RWPE2 (cell line): ENCODE measurements around the gene GRK6.

Experiments used
- ATAC-seq: fragments of 200-7000 bp; cut with Tn5 transposase; 3 replicates; pipeline ENCODE4 v1.9.1; 2021; ENCODE audit warnings: low read depth
- DNase-seq: peaks from one replicate; pipeline ENCODE4 v3.0.0-alpha.2; 2020; ENCODE audit warnings: low spot score
- H3K27ac ChIP-seq: fragments of 450-650 bp; 2 replicates; pipeline ENCODE4 v1.5.1; 2017; ENCODE audit warnings: mild to moderate bottlenecking; ENCODE audit not compliant: poor library complexity, severe bottlenecking
- H3K27me3 ChIP-seq: fragments of 250-450 bp; sonication (Bioruptor Pico); 2 replicates; pipeline ENCODE4 v1.5.1; 2021; ENCODE audit warnings: mild to moderate bottlenecking, moderate library complexity; ENCODE audit not compliant: insufficient read depth, poor library complexity, severe bottlenecking
- H3K36me3 ChIP-seq: fragments of 250-450 bp; sonication (Bioruptor Pico); 2 replicates; pipeline ENCODE4 v1.5.1; 2020; ENCODE audit warnings: low read depth, mild to moderate bottlenecking, moderate library complexity
- H3K4me1 ChIP-seq: fragments of 250-450 bp; sonication (Bioruptor Pico); 2 replicates; pipeline ENCODE4 v1.5.1; 2021; ENCODE audit warnings: mild to moderate bottlenecking, moderate library complexity; ENCODE audit not compliant: insufficient read depth, poor library complexity, severe bottlenecking
- H3K4me3 ChIP-seq: fragments of 250-450 bp; sonication (Bioruptor Pico); 2 replicates; pipeline ENCODE4 v1.5.1; 2021; ENCODE audit warnings: mild to moderate bottlenecking, moderate library complexity; ENCODE audit not compliant: severe bottlenecking
- H3K9me3 ChIP-seq: fragments of 250-450 bp; sonication (Bioruptor Pico); 2 replicates; pipeline ENCODE4 v1.5.1; 2021; ENCODE audit warnings: mild to moderate bottlenecking, moderate library complexity; ENCODE audit not compliant: severe bottlenecking
- CTCF ChIP-seq: fragments of 450-650 bp; IDR thresholded peaks from one replicate; pipeline ENCODE4 v1.5.1; 2017; ENCODE audit warnings: mild to moderate bottlenecking, moderate library complexity; ENCODE audit not compliant: poor library complexity, severe bottlenecking

GRK6 gene

GRCh38 chr5:177449140-177450061, 22.9 kb downstream of the GRK6 start:
- Histone ChIP-seq H3K4me3 (no peak overlapping the region), H3K27me3 (no peaks in the 10 kb centered on the region), H3K9me3 (no peaks in the 10 kb centered on the region), H3K27ac (peak overlapping the region; percentile 83), H3K36me3 (no peaks in the 10 kb centered on the region), H3K4me1 (peaks cover 9% of the 10 kb centered on the region)
- no peak for TF ChIP-seq CTCF
- ATAC-seq (no peak), DNase-seq (no peak)

GRCh38 chr5:177450667-177451424, 24.4 kb downstream of the GRK6 start:
- peaks cover 9% of the 10 kb centered on the region for H3K4me1 ChIP-seq
- H3K4me3 ChIP-seq = no peak overlapping the region
- no peak for TF ChIP-seq CTCF
- H3K9me3 ChIP-seq = no peaks in the 10 kb centered on the region
- no peak for DNase-seq
- H3K27me3 ChIP-seq = no peaks in the 10 kb centered on the region
- H3K27ac ChIP-seq = no peak overlapping the region
- no peaks in the 10 kb centered on the region for H3K36me3 ChIP-seq
- no peak for ATAC-seq

GRCh38 chr5:177452688-177453638, 26.5 kb downstream of the GRK6 start:
- no peak for ATAC-seq
- H3K36me3 ChIP-seq = peaks cover 11% of the 10 kb centered on the region

GRCh38 chr5:177453852-177454396, 27.4 kb downstream of the GRK6 start:
- DNase-seq = no peak
- Histone ChIP-seq H3K27ac (peak overlapping the region; percentile 77), H3K9me3 (no peaks in the 10 kb centered on the region), H3K27me3 (no peaks in the 10 kb centered on the region), H3K4me1 (no peaks in the 10 kb centered on the region), H3K4me3 (peak overlapping the region; percentile 56), H3K36me3 (peaks cover 20% of the 10 kb centered on the region)
- TF ChIP-seq CTCF = no peak
- ATAC-seq = no peak

More at GRCh38 chr5:177452688-177453638, 26.5 kb downstream of the GRK6 start:
- H3K27me3 ChIP-seq = no peaks in the 10 kb centered on the region
- H3K4me3 ChIP-seq = no peak overlapping the region
- no peak overlapping the region for H3K27ac ChIP-seq
- H3K4me1 ChIP-seq = peaks cover 9% of the 10 kb centered on the region
- no peak for DNase-seq
- no peaks in the 10 kb centered on the region for H3K9me3 ChIP-seq
- TF ChIP-seq CTCF = no peak
